MCF 10A (cell line): ENCODE data around the gene IFITM5. TPM values are rescaled to one million over a fixed set of nuclear protein-coding genes. Genes with fewer than 3 reads are reported as not detected.

ENCODE experiments used
- BruUV-seq: library from RNA; stranded (reverse); fragments of 400-500 nt; replicated peaks from 2 replicates; lab custom pipeline; 2021; lab: Mats Ljungman, UMichigan
- CTCF ChIA-PET: fragments of 300-600 bp; sonication (Branson Sonifier 250); formaldehyde crosslinking; extraction: SDS; loops from one replicate; lab custom pipeline; 2021; ENCODE audit warnings: antibody characterized with exemption, inconsistent platforms; lab: Yijun Ruan, JAX
- POLR2A ChIA-PET: fragments of 300-600, 350-650 bp; sonication (Branson Sonifier 250); formaldehyde crosslinking; extraction: SDS; loops from one replicate; lab custom pipeline; 2020; ENCODE audit warnings: antibody characterized with exemption, inconsistent platforms; lab: Yijun Ruan, JAX
- DNase-seq: peaks from one replicate; pipeline ENCODE4 v3.0.0-alpha.2; 2018; ENCODE audit not compliant: unreplicated experiment
- H3K27ac Mint-ChIP-seq: one replicate; pipeline ENCODE4 v1.8.0; 2022; ENCODE audit warnings: mild to moderate bottlenecking, low read depth, mixed read lengths; ENCODE audit not compliant: unreplicated experiment
- H3K27me3 Mint-ChIP-seq: one replicate; pipeline ENCODE4 v1.8.0; 2022; ENCODE audit warnings: mixed read lengths; ENCODE audit not compliant: insufficient read depth, unreplicated experiment
- H3K36me3 Mint-ChIP-seq: one replicate; pipeline ENCODE4 v1.8.0; 2022; ENCODE audit warnings: mild to moderate bottlenecking, moderate library complexity, mixed read lengths; ENCODE audit not compliant: insufficient read depth, unreplicated experiment
- H3K4me1 Mint-ChIP-seq: one replicate; pipeline ENCODE4 v1.8.0; 2022; ENCODE audit warnings: mixed read lengths; ENCODE audit not compliant: insufficient read depth, unreplicated experiment
- H3K4me3 Mint-ChIP-seq: one replicate; pipeline ENCODE4 v1.8.0; 2022; ENCODE audit warnings: mild to moderate bottlenecking, moderate library complexity, mixed read lengths; ENCODE audit not compliant: unreplicated experiment
- H3K9me3 Mint-ChIP-seq: one replicate; pipeline ENCODE4 v1.8.0; 2022; ENCODE audit warnings: mixed read lengths; ENCODE audit not compliant: unreplicated experiment
- CTCF ChIP-seq: fragments of 200-600 bp; IDR thresholded peaks from one replicate; pipeline ENCODE4 v1.8.0; 2022; ENCODE audit warnings: antibody characterized with exemption, mild to moderate bottlenecking; ENCODE audit not compliant: unreplicated experiment
- intact Hi-C: fragments of 100-400 bp; cut with micrococcal nuclease; formaldehyde crosslinking; loops from 2 replicates; pipeline ENCODE4 v1.14.1; 2022
- total RNA-seq: library from RNA; stranded (reverse); gene quantifications from 2 replicates; pipeline ENCODE4 v1.2.3, GENCODE V29; 2022

The IFITM5 gene
- total RNA-seq, 1 experiment from 2014 or later = not detected

- no TSS peak for BruUV-seq
- Mint-ChIP-seq H3K27ac (peak overlapping the region; percentile 71), H3K36me3 (no peaks in the 10 kb centered on the region), H3K4me1 (peaks cover 16% of the 10 kb centered on the region), H3K27me3 (peaks cover 9% of the 10 kb centered on the region), H3K9me3 (no peaks in the 10 kb centered on the region), H3K4me3 (no peak overlapping the region)
- ChIA-PET POLR2A (interaction anchor here (0.9 to 1.0 kb wide), 2 partner anchors 58 to 60 kb away, joined by 3 to 4 read pairs; partner anchors contain the start of gene BET1L), CTCF (interaction anchor here (0.5 kb wide), 1 partner anchor 12 kb away, joined by 3 read pairs; no protein-coding TSS in a partner anchor)
- TF ChIP-seq CTCF = no peak
- intact Hi-C loops = no loop called here
- peak; percentile 43 for DNase-seq
Measured at GRCh38 chr11:266676-267439, 32.5 kb downstream of the IFITM5 start.

GRCh38 chr11:261624-262023, 37.7 kb downstream of the IFITM5 start:
- no peak for DNase-seq
- no peak overlapping the region for H3K27ac Mint-ChIP-seq
- TF ChIP-seq CTCF = no peak
- no peaks in the 10 kb centered on the region for H3K36me3 Mint-ChIP-seq
- H3K4me1 Mint-ChIP-seq = no peaks in the 10 kb centered on the region
- H3K9me3 Mint-ChIP-seq = peaks cover 8% of the 10 kb centered on the region
- ChIA-PET CTCF (interaction anchor here (0.8 to 4.0 kb wide), 3 partner anchors 11 to 102 kb away, joined by 3 to 24 read pairs (median 3); no protein-coding TSS in a partner anchor), POLR2A (interaction anchor here (0.7 to 1.0 kb wide), 2 partner anchors 22 to 52 kb away, joined by 3 read pairs; no protein-coding TSS in a partner anchor)
- BruUV-seq = no TSS peak
- H3K27me3 Mint-ChIP-seq = no peaks in the 10 kb centered on the region
- no peak overlapping the region for H3K4me3 Mint-ChIP-seq
- intact Hi-C loops = no loop called here

- Mint-ChIP-seq H3K27ac (no peak overlapping the region), H3K9me3 (peaks cover 8% of the 10 kb centered on the region), H3K4me1 (no peaks in the 10 kb centered on the region), H3K4me3 (no peak overlapping the region), H3K27me3 (peaks cover 11% of the 10 kb centered on the region), H3K36me3 (no peaks in the 10 kb centered on the region)
- intact Hi-C loops = no loop called here
- ChIA-PET CTCF (interaction anchor here (4.0 kb wide), 1 partner anchor 9 kb away, joined by 24 read pairs; no protein-coding TSS in a partner anchor), POLR2A (interaction anchor here (0.6 to 0.9 kb wide), 2 partner anchors 8 to 25 kb away, joined by 3 read pairs; no protein-coding TSS in a partner anchor)
- TF ChIP-seq CTCF = no peak
- BruUV-seq = no TSS peak
- no peak for DNase-seq
Measured at GRCh38 chr11:259413-259812, 39.9 kb downstream of the IFITM5 start.

- no peak overlapping the region for H3K27ac Mint-ChIP-seq
- no peak for DNase-seq
- BruUV-seq = no TSS peak
- H3K9me3 Mint-ChIP-seq = peaks cover 8% of the 10 kb centered on the region
- peaks cover 11% of the 10 kb centered on the region for H3K27me3 Mint-ChIP-seq
- H3K4me3 Mint-ChIP-seq = no peak overlapping the region
- H3K36me3 Mint-ChIP-seq = peaks cover 12% of the 10 kb centered on the region
- intact Hi-C loops = no loop called here
- peak; percentile 19 for TF ChIP-seq CTCF
- H3K4me1 Mint-ChIP-seq = no peaks in the 10 kb centered on the region
- ChIA-PET CTCF (interaction anchor here (1.4 to 4.0 kb wide), 3 partner anchors 7 to 107 kb away, joined by 4 to 24 read pairs (median 4); no protein-coding TSS in a partner anchor), POLR2A (interaction anchor here (0.7 to 1.0 kb wide), 5 partner anchors 14 to 505 kb away, joined by 3 to 5 read pairs (median 3); partner anchors contain the start of gene SIRT3)
Measured at GRCh38 chr11:257766-258493, 41.4 kb downstream of the IFITM5 start.
